Testis (tissue), 2 donors: ENCODE results near the gene TMEM101.

Source experiments
- POLR2A ChIP-seq: fragments of 450-650 bp; IDR thresholded peaks from one replicate; pipeline ENCODE4 v1.6.1; 2017; ENCODE audit warnings: antibody characterized with exemption, mild to moderate bottlenecking, moderate library complexity
- TF ChIP-seq, protein P1 (sequence below), 3 experiments: fragments of 450-650 bp in 2 of 3; fragments of 200-600 bp in 1 of 3; sonication (generic) in 1 of 3; IDR thresholded peaks; one replicate each; pipeline ENCODE4 v1.5.1; 2016 to 2019; ENCODE audit warnings: antibody characterized with exemption in 3 of 3, mild to moderate bottlenecking in 2 of 3, moderate library complexity in 1 of 3

DNA sequence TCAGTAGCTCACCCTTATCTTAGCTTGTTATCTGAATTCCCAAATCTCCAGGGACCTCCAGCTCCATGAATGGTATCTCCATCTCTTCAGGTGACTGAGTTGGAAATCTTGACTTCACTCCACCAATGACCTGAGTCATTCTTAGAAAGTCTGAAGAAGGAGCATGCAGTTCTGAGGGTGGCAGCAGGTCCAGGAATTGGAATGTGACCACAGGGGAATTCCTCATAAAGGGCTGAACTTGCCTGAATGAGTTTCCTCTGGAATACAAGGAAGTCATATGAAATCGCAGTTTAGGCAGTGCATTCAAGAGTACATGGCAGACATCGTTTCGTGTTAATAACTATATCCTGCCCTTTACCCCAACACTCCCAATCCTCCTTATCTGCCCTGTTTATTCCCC lies 48.5 kb downstream of the TMEM101 start:
- TF ChIP-seq, protein P1, sequence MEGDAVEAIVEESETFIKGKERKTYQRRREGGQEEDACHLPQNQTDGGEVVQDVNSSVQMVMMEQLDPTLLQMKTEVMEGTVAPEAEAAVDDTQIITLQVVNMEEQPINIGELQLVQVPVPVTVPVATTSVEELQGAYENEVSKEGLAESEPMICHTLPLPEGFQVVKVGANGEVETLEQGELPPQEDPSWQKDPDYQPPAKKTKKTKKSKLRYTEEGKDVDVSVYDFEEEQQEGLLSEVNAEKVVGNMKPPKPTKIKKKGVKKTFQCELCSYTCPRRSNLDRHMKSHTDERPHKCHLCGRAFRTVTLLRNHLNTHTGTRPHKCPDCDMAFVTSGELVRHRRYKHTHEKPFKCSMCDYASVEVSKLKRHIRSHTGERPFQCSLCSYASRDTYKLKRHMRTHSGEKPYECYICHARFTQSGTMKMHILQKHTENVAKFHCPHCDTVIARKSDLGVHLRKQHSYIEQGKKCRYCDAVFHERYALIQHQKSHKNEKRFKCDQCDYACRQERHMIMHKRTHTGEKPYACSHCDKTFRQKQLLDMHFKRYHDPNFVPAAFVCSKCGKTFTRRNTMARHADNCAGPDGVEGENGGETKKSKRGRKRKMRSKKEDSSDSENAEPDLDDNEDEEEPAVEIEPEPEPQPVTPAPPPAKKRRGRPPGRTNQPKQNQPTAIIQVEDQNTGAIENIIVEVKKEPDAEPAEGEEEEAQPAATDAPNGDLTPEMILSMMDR (IDR thresholded peaks at IDR 0.05) = no peak
- no peak for TF ChIP-seq POLR2A
